Stimulated activated CD8-positive, alpha-beta memory T cell treated with anti-CD3 and anti-CD28 coated beads, Interleukin-12 subunit alpha, Interleukin-12 subunit beta, amount 100 ng/mL, for 24 hours (primary cell): ENCODE measurements around the gene TCAF2.
"Not testable (repeated sequence)": the region's sequence is repeated elsewhere in the genome, so short reads cannot be mapped to it uniquely, and the experiment has no call there.

ENCODE experiments used
- DNase-seq: peaks from one replicate; pipeline ENCODE4 v3.0.0-alpha.2; 2020; ENCODE audit errors: extremely low read depth

TCAF2 gene

DNA sequence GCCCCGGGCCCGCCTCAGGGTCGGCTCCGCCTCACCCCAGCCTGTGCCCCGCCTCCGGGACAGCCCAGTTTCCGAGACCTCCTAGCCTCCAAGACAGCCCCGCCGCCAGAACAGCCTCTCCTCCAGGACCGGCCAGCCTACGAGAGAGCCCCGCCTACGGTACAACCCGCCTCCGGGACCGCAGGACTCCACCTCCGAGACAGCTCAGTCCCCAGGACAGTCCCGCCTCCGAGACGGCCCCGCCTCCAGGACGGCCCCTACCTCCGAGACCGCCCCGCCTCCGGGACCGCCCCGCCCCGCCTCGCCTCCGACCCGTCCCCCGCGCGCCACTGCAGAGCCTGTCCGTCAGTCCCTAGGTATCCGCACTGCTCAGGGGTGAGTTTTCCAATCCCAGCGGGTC lies at the start of gene TCAF2:
Gene TCAF2 (plus strand): TSS at position 329 of the 400 bp plus-strand sequence.
- peak; percentile 42 for DNase-seq

DNA sequence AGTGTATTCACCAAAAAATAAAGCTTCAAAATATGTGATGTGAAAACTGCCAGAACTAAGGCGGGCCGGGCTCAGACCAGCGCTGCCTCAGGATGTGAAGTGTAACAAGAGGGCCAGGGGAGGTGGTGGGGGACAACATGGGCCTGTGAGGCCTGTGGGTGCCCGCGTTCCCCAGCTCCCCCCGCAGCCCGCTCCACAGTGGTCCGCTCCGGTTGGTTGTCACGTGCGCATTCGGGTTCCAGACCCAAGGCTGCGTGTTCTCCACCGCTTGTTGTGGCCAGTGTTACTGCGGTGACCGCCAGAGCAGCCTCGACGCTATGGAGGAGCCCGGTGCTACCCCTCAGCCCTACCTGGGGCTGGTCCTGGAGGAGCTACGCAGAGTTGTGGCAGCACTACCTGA lies 49.3 kb upstream of the TCAF2 start, which contains the start of gene CTAGE15:
Gene CTAGE15 (plus strand): TSS at position 301 of the 400 bp plus-strand sequence. CDS start 17 bp downstream, at position 318.
- not testable (repeated sequence) for DNase-seq

DNA sequence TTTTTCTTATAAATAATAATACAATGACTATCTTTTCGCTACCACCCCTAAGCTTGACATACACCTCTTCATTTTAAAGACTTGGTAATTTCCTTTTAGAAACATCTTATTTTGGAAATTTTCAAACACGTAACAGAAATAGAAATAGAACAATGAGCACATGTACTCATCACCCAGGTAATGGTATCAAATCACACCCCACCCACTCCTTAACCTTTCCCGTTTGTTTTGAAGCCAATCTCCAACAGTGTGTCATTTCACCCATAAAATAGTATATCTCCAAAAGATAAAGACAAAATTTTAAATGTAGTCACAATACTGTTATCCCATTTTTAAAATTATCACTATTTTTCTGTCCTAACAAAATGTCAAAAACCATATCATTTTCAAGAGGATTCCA lies 32.6 kb upstream of the TCAF2 start:
- not testable (repeated sequence) for DNase-seq

DNA sequence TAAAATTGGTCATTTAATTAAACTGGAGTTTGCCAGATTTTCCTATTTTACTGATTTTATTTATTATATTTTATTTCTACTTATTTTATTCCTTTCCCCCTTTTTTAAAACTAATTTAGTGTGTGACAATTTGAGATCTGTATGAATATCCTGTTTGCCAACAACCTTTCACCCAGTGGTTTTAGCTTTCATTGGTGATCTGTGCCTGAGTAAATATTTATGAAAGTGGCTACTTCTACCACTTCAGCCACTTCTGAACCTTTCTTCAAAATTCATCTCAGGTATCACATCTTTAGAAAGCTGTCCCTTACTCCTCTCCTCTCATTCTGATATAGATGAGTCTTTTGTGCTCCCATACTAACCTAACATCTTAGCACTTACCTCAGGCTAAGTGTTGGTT lies 30.9 kb upstream of the TCAF2 start:
- not testable (repeated sequence) for DNase-seq

DNA sequence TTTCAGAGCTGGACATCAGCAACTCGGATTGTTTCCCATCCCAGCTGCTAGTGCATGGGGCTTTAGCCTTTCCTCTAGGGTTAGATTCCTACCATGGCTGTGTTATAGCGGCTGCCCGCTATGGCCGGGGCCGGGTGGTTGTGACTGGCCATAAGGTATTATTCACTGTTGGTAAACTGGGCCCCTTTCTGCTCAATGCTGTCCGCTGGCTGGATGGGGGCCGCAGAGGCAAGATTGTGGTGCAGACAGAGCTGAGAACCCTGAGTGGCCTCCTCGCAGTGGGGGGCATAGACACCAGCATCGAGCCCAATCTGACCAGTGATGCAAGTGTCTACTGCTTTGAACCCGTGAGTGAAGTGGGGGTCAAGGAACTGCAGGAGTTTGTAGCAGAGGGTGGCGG lies 22.7 kb upstream of the TCAF2 start:
- DNase-seq: not testable (repeated sequence)

DNA sequence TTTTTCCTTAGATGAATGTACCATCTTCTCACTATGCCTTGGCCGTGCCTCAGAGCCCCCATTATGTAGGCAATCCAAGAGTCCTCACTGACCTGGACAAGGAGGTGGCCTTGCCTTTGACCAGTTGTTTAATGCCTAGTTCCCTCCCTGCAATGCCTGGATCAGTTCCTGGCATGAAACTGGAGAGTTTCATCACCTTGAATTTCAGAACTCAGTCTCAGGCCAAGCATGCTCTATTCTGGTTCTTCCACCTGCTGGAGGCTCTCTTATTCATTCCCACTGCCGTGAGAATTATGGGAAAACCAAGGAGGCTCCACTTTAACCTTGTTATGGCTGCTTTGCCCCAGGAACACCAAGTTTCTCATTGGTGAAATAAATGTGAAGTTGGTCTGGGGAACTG lies 17.2 kb upstream of the TCAF2 start:
- DNase-seq: not testable (repeated sequence)

DNA sequence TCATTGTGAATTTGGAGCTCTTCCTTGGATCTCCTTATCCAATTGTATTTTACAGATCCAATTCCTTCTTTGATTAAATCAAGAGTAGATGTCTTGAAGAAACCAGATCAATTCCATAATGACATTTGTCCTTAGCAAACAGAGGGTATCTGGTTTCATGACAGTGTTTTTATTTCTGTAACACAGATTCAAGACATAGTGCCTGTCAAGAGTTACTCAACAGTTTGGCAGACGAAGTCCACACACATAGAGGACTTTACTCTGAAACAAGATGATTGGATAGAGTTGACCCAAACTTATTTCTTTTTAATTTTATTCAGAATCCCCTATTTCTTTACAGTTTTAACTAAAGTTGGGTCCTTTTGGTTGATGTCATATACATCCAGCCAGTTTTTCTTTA lies 14.7 kb upstream of the TCAF2 start:
- DNase-seq: not testable (repeated sequence)

DNA sequence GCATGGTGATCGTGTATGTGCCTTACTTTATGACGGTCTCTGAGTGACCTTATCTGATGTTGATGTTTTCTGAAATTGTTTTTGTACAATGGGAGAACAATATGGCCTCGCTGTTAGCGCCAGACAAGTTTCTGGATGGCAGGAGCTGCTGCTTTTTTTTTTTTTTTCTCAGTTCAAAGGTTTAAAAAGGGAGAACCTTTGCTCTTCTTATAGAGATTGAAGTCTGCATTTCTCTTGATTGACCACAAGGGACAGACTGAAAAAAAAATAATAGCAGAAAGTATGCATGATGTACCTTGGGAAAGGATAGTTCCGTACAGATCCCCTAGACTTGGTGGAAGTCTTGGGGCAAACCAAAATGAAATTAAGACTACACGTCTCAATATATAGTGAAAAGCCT lies 5.2 kb upstream of the TCAF2 start:
- DNase-seq: not testable (repeated sequence)

DNA sequence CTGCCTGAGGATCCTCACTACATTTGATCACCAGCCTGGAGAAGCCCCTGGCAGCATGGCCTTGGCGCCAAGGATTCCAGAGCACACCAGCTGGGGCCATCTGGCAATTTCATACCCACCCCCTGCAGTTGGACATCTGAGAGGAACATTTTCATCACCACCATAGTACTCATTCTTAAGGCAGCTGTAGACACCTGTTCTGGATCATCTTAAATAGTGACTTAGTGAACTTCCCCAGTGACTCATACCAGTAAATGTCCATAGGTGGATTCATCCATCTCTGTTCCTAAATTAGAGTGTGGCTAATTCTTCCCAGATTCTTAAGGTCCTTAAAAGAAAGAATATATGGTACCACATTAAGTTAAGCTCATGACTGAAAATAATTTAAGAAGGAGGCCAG lies 3.6 kb upstream of the TCAF2 start:
- not testable (repeated sequence) for DNase-seq

DNA sequence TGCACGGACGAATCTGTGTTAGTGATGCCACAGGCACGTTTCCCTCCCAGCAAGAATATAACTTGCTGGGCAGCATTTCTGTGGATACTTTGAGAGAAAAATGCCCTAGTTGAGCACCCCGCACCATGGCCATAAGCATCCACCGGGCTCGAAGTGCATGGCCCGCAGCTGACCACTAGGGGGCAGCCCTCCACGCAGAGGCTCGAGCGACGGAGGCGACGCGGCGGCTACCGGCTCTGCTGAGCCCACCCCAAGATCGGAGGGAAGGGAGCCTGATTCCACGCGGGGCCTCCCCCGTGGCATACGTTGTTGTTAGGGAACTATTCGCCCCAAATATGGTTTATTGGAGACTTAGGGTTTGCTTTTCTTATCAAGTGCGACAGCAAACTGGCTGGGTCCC lies 716 bp upstream of the TCAF2 start:
- not testable (repeated sequence) for DNase-seq

DNA sequence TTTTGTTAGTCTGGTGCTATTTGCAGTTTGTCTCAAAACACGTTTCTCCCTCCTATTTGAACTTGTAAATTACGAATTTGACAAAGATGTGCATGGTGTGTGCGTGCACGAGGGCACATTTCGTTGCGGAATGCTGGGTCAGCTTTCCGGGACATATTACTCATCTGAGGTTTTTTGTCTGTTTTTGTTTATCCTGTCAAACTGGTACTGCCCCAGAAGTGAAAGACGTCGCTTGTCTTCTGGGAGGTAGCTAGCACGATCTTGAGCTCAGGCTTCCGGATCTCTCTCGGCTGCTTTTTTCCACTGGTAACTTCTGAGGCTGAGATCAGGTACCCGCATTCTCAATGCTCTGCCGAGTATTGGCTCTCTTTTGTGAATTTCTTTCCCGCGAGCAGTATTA lies 401 bp downstream of the TCAF2 start:
- not testable (repeated sequence) for DNase-seq

DNA sequence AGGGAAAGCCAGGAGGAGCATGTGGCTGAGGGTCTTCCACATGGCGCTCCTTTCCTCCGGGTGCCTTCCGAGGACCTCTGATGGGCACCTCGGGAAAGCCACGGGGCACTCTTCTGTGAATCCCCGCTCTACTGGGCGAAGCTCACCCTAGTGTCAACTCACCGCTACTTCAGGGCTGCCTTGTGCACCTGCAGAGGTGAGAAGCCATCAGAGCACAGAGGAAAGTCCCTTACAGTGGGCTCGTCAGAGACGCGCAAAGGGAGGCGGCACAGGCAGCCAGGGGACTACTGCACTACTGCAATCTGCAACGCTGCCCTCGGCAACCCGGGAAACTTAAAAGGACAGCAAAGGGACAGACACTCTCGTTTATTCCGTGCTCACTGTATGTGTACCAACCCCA lies 1.4 kb downstream of the TCAF2 start:
- DNase-seq: not testable (repeated sequence)

DNA sequence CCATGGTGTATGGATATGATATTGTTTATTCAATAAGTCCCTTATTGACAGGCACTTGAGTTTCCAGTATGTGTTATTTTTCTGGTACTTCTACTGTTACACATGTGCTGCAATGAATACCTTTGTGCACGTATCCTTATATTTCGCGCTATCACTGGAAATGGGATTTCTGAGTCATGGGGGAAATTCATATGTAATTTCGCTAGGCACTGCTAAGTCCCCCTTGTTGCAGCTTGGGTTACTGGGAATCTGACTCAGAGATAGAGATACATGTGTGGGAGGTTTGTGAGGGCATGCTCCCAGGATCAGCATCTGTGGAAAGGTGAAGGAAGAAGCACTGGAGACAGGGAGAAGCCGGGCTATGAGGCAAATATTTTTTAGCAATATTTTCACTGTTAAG lies 9.9 kb downstream of the TCAF2 start:
- DNase-seq: not testable (repeated sequence)

DNA sequence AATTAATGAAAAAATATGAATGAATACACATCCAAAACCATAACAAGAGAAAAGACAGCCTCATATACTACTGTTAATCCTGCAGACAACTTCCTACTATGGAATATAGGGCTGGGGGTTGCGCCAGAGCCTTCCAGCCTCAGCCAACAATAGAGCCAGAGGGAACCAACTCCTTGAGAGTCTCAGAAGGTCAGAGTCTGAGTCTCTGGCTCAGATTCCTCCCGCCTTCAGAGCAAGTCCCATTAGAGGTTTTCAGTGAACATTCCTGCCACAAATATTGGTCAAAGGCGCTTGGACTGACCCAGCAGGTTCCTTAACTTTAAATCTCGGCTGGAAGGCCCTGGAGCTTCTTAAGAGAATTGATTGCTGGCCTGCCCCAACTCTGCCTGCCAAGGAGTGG lies 11.7 kb downstream of the TCAF2 start:
- DNase-seq: not testable (repeated sequence)

DNA sequence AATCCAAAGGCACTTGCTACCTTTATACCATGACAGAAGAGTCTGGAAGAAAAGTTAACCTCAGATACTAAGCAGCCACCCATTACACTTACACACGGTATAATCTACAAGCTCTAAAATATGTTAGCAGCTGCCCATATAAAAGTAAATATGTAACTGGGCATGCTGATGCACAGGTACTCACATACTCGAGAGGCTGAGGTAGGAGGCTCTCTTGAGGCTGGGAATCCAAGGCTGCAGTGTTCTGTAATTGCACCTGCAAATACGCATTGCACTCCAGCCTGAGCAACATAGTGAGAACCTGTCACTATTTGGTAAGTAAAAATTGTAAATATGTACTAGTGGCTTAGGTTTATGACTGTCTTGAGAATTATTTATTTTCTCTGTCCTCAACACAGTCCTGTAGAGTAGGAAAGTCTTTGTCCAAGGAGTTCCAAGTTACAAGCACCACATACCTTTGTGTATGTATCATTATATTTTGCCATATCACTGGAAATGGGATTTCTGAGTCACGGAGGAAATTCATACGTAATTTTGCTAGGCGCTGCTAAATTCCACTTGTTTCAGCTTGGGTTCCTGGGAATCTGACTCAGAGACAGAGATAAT lies 12.3 kb downstream of the TCAF2 start:
- not testable (repeated sequence) for DNase-seq

DNA sequence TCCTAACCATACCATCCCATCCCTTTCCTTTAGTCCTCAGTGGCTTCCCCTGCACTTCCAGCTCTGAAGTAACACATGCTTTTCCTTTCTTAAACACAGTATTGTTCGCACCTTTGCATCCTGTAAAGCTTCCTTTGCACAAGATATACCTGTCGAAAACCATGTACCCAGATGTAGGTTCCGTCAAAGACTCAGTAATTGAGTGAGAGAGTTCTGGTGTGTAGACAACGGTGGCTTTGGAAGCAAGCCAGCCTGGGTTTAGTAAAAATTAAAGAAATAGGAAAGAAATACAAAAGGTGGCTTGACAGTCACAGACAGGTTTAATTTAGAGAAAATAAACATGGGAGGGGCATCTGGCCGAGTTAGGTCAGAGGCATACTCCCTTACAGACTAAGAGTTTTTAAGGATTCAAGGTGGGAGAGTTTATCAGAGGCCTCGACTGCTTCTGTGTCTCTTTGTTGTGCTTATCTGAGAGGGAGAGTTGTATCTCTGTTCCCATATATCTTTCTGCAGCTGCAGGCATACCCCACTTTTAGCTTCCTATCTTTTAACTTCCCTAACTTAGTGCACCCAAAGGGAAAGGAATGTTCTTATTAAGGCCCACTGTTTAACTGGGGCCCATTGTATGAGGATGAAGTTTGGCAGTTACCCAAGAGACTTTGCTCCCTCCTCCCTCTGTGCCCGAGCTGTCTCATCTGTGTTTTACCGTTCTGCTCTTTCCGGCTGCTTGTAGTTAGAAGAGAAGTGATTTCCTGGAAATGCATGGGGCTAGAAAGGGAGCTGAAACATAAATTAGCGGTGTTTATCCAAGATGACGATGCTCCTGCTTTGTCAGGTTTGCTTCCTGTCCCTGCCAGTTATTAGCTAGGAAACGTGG lies 14.8 kb downstream of the TCAF2 start:
- not testable (repeated sequence) for DNase-seq

DNA sequence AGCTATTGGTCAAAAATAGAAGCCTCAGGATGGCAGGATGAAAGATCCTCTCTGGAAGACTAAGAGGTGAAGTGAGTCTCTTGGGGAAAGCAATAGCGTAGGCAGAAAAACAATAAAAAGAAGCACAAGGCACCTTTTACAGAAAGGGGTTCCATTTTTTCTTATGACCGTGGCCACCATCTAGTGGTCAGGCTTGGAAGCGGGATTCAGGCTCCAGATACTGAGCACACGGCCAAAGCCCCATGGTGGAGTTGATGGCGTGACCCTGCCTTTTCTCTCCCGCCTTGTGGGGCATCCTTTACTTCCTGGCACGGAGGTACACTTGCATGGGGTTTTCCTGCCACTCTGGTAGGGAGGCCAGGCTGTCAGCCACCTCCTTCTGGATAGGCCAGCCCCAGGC lies 18.6 kb downstream of the TCAF2 start:
- not testable (repeated sequence) for DNase-seq

DNA sequence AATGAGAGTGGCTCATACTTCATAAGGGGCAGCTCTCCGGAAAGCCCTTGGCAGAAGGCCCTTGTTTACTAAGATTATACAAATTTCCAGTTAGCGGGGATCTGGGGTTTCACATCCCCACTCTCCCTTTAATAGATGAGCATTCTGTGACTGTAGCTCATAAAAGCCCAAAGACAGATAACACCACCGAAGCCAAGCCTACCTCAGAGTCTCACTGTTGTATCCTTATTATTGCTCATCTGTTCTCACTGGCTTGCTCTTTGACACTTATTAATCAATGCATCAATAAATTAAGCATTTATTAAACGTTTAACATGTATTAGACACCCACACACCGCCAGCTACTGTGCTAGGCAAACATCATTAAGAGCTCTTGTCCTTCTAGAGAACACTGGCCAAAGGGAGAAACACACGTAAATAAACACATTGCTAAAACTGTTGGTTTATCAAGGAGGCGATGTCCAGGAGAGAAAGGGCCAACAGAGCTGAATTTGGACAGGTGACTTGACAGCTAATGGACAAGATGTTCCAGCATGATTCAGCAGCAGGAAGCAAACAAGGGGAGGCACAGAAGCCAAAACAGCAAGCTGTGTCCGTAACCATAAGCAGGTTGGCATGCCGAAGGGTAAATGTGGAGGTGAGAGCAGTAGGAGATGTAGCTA lies 19.9 kb downstream of the TCAF2 start:
- not testable (repeated sequence) for DNase-seq

DNA sequence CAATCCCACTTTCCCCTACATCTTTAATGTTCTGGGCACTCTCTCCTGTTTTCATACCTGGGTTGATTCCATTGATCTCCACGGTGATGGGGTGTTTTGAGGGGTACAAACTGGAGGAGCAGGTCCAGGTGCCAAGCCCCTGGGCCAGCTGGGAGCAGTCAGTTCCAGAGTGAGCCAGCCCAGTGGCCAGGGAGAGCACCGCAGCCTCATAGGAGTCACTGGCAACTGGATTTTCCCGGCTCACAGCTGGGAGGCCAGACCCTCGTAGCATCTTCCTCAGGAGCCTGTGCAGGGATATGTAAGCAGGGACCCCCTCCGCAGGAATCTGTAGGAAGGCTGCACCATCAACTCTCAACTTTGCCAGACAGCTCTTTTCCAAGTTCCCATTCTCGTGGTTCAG lies 25.8 kb downstream of the TCAF2 start:
- not testable (repeated sequence) for DNase-seq

DNA sequence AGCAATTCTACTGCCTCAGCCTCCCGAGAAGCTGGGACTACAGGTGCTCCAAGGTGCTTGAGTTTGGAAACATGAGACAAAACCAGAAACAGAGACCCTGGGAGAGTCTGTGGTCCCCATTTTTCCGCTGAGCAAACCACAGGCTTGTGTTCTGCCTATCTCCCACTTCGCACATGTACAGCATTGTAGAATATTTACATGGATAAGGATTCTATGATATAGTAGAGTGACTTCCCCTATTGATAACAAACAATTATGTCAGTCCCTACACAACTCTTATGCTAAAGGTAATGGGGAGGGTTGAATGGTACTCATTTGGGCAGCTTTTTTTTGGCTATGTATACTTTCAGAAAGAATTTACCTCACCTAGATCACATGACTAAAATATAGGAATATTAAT lies 29.1 kb downstream of the TCAF2 start:
- not testable (repeated sequence) for DNase-seq

DNA sequence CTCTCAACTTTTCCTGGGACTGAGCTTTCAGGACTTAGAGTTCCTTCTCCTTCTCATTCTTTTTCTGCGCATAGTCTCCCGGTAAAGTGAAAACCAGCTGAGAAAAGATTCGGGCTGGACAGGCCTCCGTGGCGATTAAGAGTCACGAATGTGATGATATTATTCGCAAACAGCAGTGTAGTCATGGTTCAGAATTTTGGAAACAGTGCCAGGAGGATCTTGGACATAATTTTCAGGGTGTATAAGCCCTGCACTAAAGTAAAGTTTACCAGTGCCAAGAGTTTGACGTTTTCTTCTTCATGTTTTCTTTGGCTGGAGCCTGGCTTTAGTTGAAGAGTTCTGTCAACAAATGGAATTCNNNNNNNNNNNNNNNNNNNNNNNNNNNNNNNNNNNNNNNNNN lies 29.7 kb downstream of the TCAF2 start:
- DNase-seq: not testable (repeated sequence)
